K562 (cell line): ENCODE results near the gene CAMK1D.

Source experiments
- BRCA1 ChIP-seq, 2 experiments: fragments of 450-650 bp in 1 of 2; sonication (generic) in 1 of 2; formaldehyde crosslinking in 1 of 2; IDR thresholded peaks; 2 replicates each; pipeline versions ENCODE4 v1.5.0 to v1.6.1; 2017 to 2020; ENCODE audit warnings: mild to moderate bottlenecking in 1 of 2, missing genetic modification reagents in 1 of 2
- CTCF ChIP-seq, 3 experiments: IDR thresholded peaks in 2 of 3; conservative IDR thresholded peaks in 1 of 3; 2 replicates each; pipeline ENCODE4 v1.5.1; 2011 to 2012; ENCODE audit warnings: low read length in 3 of 3, mild to moderate bottlenecking in 3 of 3, control low read depth in 2 of 3, improper control_type of control experiment in 1 of 3, inconsistent platforms in 1 of 3, low read depth in 1 of 3, mixed read lengths in 1 of 3, moderate library complexity in 1 of 3; ENCODE audit not compliant: insufficient read depth in 2 of 3
- GABPA ChIP-seq: fragments of 200-800 bp; sonication (Bioruptor generic); conservative IDR thresholded peaks from 2 replicates; pipeline ENCODE4 v1.6.1; 2016; ENCODE audit warnings: low read depth, missing genetic modification characterization, missing compliant biosample characterization
- HDAC3 ChIP-seq: fragments of 450-650 bp; IDR thresholded peaks from 2 replicates; pipeline ENCODE4 v1.6.1; 2018; ENCODE audit warnings: borderline replicate concordance, mild to moderate bottlenecking, moderate library complexity; ENCODE audit not compliant: partially characterized antibody
- LARP7 ChIP-seq: fragments of 450-650 bp; IDR thresholded peaks from 2 replicates; pipeline ENCODE4 v1.6.1; 2016
- POLR2AphosphoS5 ChIP-seq: IDR thresholded peaks from 2 replicates; pipeline ENCODE4 v1.6.1; 2011; ENCODE audit warnings: mild to moderate bottlenecking, low read depth, low read length, moderate library complexity; ENCODE audit not compliant: control insufficient read depth, insufficient read depth
- RBM14 ChIP-seq: fragments of 200-400 bp; formaldehyde crosslinking; IDR thresholded peaks from 2 replicates; pipeline ENCODE4 v1.6.1; 2018; ENCODE audit warnings: low read depth, mild to moderate bottlenecking, low read length, moderate library complexity, borderline replicate concordance; ENCODE audit not compliant: insufficient read depth
- TCF7L2 ChIP-seq: fragments of 150-350 bp; IDR thresholded peaks from 2 replicates; pipeline ENCODE4 v1.6.1; 2016; ENCODE audit warnings: low read depth, mild to moderate bottlenecking, low read length, moderate library complexity
- ZFP36 ChIP-seq: fragments of 150-350 bp; IDR thresholded peaks from 2 replicates; pipeline ENCODE4 v1.6.1; 2018; ENCODE audit warnings: low read length, low read depth; ENCODE audit not compliant: partially characterized antibody

- no peak for TF ChIP-seq HDAC3
- no peak for TF ChIP-seq CTCF (IDR thresholded peaks at IDR 0.05 in 2 of 3, conservative IDR thresholded peaks at IDR 0.05 in 1 of 3; ENCODE audit: insufficient read depth in 2 of 3, low read depth in 1 of 3, low read length in 3 of 3)
- no peak for TF ChIP-seq POLR2AphosphoS5
- TF ChIP-seq LARP7, result no peak
- no peak for TF ChIP-seq TCF7L2
- no peak for TF ChIP-seq RBM14
- TF ChIP-seq BRCA1 (IDR thresholded peaks at IDR 0.05), result no peak
- TF ChIP-seq BRCA1 (CRISPR knock-in tag; IDR thresholded peaks at IDR 0.05), result no peak
- TF ChIP-seq ZFP36, result no peak
- no peak for TF ChIP-seq GABPA
These were observed 24.8 kb upstream of the CAMK1D start for GRCh38 chr10:12324530-12324929.
